AG04449 (cell line): ENCODE results near the gene MOXD1.
A peak's percentile ranks its signal among the peaks of the same experiment; 100 is the strongest.

Source experiments
- CTCF ChIA-PET: fragments of 350-600 bp; formaldehyde crosslinking; extraction: SDS; loops from one replicate; lab custom pipeline; 2021; ENCODE audit warnings: antibody characterized with exemption; lab: Yijun Ruan, JAX
- POLR2A ChIA-PET: fragments of 400-600, 350-600 bp; formaldehyde crosslinking; extraction: SDS; loops from one replicate; lab custom pipeline; 2020; ENCODE audit warnings: antibody characterized with exemption, inconsistent platforms; lab: Yijun Ruan, JAX
- DNase-seq: peaks from one replicate; pipeline ENCODE4 v3.0.0-alpha.2; 2010; ENCODE audit warnings: low read depth, low spot score
- H3K4me3 ChIP-seq: 2 replicates; pipeline ENCODE4 v1.5.1; 2011; ENCODE audit warnings: low read depth, mild to moderate bottlenecking, control low read depth, low read length
- TF ChIP-seq, protein P1 (sequence below): IDR thresholded peaks from one replicate; pipeline ENCODE4 v1.5.1; 2011; ENCODE audit warnings: mild to moderate bottlenecking, moderate library complexity, low read length, control low read depth, inconsistent platforms; ENCODE audit not compliant: insufficient read depth; ENCODE audit errors: missing control alignments

The MOXD1 gene

DNA sequence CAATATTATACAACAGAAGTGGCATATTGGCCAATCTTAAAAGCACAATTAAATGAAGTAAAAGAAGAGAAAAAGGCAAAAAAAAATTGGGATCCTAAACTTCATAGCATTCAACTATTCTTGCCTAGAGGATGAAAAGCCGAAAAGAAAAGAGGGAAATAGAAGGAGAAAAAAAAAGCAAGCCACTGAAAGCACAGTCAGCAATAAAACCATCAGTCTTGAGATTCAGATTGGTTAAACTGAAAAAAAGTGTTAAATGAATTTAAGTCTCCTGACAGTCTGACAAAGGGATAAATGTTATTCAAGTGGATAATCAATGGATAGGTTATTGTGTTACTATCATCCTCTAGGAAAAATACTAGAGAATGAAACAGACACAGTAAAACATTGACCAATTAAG is 19.9 kb downstream of the MOXD1 start:
- ChIA-PET POLR2A (interaction anchor here (0.5 kb wide), 1 partner anchor 12 kb away, joined by 3 read pairs; no protein-coding TSS in a partner anchor), CTCF (no interaction called here)
- no peak for DNase-seq
- no peak overlapping the region for H3K4me3 ChIP-seq
- TF ChIP-seq, protein P1, sequence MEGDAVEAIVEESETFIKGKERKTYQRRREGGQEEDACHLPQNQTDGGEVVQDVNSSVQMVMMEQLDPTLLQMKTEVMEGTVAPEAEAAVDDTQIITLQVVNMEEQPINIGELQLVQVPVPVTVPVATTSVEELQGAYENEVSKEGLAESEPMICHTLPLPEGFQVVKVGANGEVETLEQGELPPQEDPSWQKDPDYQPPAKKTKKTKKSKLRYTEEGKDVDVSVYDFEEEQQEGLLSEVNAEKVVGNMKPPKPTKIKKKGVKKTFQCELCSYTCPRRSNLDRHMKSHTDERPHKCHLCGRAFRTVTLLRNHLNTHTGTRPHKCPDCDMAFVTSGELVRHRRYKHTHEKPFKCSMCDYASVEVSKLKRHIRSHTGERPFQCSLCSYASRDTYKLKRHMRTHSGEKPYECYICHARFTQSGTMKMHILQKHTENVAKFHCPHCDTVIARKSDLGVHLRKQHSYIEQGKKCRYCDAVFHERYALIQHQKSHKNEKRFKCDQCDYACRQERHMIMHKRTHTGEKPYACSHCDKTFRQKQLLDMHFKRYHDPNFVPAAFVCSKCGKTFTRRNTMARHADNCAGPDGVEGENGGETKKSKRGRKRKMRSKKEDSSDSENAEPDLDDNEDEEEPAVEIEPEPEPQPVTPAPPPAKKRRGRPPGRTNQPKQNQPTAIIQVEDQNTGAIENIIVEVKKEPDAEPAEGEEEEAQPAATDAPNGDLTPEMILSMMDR = no peak

DNA sequence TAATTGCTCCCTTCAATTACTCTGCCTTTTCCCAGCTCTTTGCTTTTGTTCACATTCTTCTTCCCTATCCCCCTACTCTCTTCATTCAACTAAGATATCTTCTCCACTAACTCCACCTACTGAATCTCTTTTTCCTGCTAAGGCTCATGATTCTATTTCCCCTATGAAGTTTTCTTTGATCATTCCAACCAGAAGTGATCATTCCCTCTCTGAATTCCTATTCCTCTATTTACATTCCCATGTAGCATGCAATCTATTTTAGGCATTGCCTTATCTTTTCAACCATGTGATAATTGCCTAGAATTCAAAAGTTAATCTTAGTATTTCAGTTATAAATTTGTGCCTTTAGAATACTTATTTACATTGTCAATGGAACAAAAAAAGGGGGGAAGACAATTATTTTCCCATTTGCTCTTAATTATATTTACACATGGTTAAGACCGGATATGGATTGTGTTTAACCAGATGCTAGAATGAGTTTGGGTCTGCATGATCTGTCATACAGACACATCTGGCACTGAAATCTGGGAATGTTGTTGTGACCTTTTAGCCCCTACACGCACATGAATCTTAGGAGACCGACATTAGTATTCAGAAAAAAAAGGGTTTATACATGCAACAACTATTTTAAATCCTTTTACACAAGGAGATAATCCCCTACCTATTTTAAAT is 20.8 kb downstream of the MOXD1 start:
- DNase-seq = no peak
- TF ChIP-seq, protein P1 = no peak
- CTCF ChIA-PET = no interaction called here
- POLR2A ChIA-PET = no interaction called here
- H3K4me3 ChIP-seq = no peak overlapping the region

DNA sequence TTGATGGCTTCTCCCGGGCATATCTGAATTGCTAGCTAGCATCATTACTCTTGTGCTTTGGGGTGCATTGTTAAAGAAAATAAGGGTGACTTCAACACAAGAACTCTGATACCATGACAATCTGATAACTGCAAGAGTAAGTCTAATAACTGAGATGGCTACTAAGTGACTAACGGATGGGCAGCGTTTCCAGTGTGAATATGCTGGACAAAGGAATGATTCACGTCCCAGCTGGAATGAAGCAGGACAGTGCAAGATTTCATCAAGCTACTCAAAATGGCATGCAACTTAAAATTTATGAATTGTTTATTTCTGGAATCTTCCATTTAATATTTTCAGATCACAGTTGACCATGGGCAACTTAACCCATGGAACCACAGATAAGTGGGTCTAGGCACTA is 31.7 kb downstream of the MOXD1 start:
- ChIA-PET POLR2A (interaction anchor here (0.6 kb wide), 1 partner anchor 12 kb away, joined by 3 read pairs; no protein-coding TSS in a partner anchor), CTCF (no interaction called here)
- no peak overlapping the region for H3K4me3 ChIP-seq
- peak; percentile 37 for DNase-seq
- TF ChIP-seq, protein P1 = no peak

DNA sequence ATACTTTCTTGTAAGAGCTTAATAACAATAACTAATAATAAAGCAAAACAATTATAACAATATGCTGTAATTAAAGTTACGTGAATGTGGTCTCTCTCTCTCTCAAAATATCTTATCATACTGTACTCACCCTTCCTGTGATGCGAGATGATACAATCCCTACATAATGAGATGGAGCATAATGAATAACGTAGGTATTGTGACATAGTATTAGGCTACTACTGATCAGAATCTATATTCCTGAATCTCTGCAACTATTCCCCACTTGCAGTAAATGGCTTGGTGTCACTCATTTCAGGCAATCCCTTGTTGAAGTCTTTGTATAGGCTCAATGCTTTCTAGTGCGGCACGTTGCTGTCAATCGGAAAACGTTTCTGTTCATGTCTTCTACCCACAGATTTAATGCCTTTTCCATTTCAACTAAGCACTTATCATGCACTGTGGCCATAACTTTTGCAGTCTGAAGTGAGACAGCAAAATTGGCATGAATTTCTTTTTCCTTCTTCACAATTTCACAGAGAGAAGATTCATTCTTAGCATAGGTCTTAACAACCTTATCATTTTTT is 32.3 kb downstream of the MOXD1 start:
- no peak for DNase-seq
- H3K4me3 ChIP-seq = no peak overlapping the region
- TF ChIP-seq, protein P1 = no peak
- CTCF ChIA-PET = interaction anchor here (0.8 to 1.0 kb wide), 2 partner anchors 67 to 69 kb away, joined by 3 to 4 read pairs; no protein-coding TSS in a partner anchor
- POLR2A ChIA-PET = no interaction called here

DNA sequence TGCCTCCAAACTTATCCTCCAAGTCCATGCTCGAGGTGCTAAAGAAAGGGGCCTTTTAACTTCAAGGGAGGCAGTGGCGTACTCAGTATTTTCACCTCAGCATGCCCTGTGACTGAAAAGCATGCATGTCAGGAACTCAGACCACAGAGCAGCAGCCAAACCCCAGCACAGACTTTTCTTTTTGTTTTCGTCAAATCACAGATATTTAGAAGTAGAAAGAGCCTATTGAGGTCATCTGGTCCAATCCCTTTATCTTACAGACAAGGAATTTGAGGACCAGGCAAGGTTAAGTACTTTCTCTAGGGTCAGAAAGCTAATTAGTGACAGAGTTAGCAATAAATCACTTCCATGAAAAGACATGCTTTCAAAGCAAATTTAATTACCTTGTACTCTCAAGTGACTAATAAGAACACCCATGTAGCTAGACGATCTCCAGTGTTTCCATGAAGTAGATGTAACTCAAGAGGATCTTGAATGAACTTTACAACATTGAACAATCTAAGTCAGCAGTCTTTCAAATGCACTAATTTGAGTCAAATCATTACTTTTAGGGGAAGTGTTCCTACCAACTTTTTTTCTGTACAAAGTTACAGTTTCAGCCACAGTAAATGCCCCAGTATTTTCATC is 35.9 kb downstream of the MOXD1 start:
- ChIA-PET CTCF (no interaction called here), POLR2A (no interaction called here)
- DNase-seq = no peak
- TF ChIP-seq, protein P1 = no peak
- no peak overlapping the region for H3K4me3 ChIP-seq
